ENCODE data around the gene THSD7A. TPM values are rescaled to one million over a fixed set of nuclear protein-coding genes. Genes with fewer than 3 reads are reported as not detected.

Gene THSD7A
- total and polyA plus RNA-seq, 2 of the 8 experiments (the other 6 are each of a cell fraction or from before 2014, with no cell fraction given) = 0.44 to 1.2 TPM

- Histone ChIP-seq H2AFZ (ENCODE audit: low read length) (no peak overlapping the region), H2BK15ac (ENCODE audit: low read length) (no peak overlapping the region), H3K79me2 (ENCODE audit: control insufficient read depth in 1 of 2, insufficient read depth in 2 of 2, low read length in 2 of 2) (no peaks in the 10 kb centered on the region), H2BK12ac (ENCODE audit: low read depth, low read length) (no peak overlapping the region), H3K9ac (replicated peaks in 1 of 4; ENCODE audit: extremely low read depth in 1 of 4, low read depth in 3 of 4, low read length in 3 of 4) (no peak overlapping the region), H4K91ac (replicated peaks; ENCODE audit: insufficient read length, low read length) (no peak overlapping the region), H3K4me3 (ENCODE audit: extremely low read depth in 1 of 4, insufficient read depth in 2 of 4, low read depth in 3 of 4, low read length in 4 of 4) (no peak overlapping the region), H3K27me3 (replicated peaks in 1 of 4; ENCODE audit: control insufficient read depth in 3 of 4, extremely low read depth in 1 of 4, insufficient read depth in 3 of 4, low read length in 3 of 4) (no peaks in the 10 kb centered on the region), H3K23ac (ENCODE audit: insufficient read length) (no peak overlapping the region), H3K4me1 (replicated peaks in 1 of 4; ENCODE audit: control insufficient read depth in 3 of 4, insufficient read depth in 4 of 4, low read length in 3 of 4) (peaks cover 0 to 3% (median 0%) of the 10 kb centered on the region in 4 experiments; a peak in 1 of 7 replicates), H4K20me1 (replicated peaks in 1 of 2; ENCODE audit: control insufficient read depth in 1 of 2, insufficient read depth in 2 of 2, low read length in 2 of 2) (no peaks in the 10 kb centered on the region), H3K4me2 (ENCODE audit: insufficient read depth in 1 of 2, low read depth in 2 of 2, low read length in 2 of 2) (no peak overlapping the region), H2AK5ac (ENCODE audit: low read depth, low read length) (no peak overlapping the region), H2BK5ac (ENCODE audit: low read depth, low read length) (no peak overlapping the region), H3K27ac (ENCODE audit: low read depth, low read length) (no peak overlapping the region), H3K9me3 (ENCODE audit: insufficient read depth in 2 of 2, low read depth in 1 of 2, low read length in 1 of 2) (no peaks in the 10 kb centered on the region), H3K56ac (replicated peaks; ENCODE audit: insufficient read length, low read depth, low read length) (no peak overlapping the region), H3K18ac (ENCODE audit: extremely low read depth, low read length) (no peak overlapping the region), H3K4ac (replicated peaks; ENCODE audit: insufficient read length, low read depth, low read length) (no peak overlapping the region), H4K5ac (ENCODE audit: insufficient read length, low read depth, low read length) (no peak overlapping the region), H2BK120ac (replicated peaks; ENCODE audit: low read depth, low read length) (no peak overlapping the region), H3K36me3 (ENCODE audit: control insufficient read depth in 2 of 4, insufficient read depth in 4 of 4, low read length in 3 of 4) (no peaks in the 10 kb centered on the region), H2BK20ac (ENCODE audit: low read length) (no peak overlapping the region), H3K14ac (ENCODE audit: insufficient read length) (no peak overlapping the region), H4K8ac (ENCODE audit: extremely low read depth, insufficient read depth, low read length) (no peak overlapping the region), H3K23me2 (ENCODE audit: low read depth, low read length) (no peaks in the 10 kb centered on the region), H3K79me1 (ENCODE audit: low read depth, low read length) (no peaks in the 10 kb centered on the region)
- TF ChIP-seq BACH1 (IDR thresholded peaks at IDR 0.05; ENCODE audit: low read length) (no peak), CBX8 (IDR thresholded peaks at IDR 0.05; ENCODE audit: borderline replicate concordance, low read depth, low read length) (no peak)
- DNase-seq (ENCODE audit: low read depth in 1 of 2, low spot score in 2 of 2) (no peak), FAIRE-seq (no peak)
- CTCF ChIA-PET (ENCODE audit: partially characterized antibody) = no interaction called here
- WGBS, 2 experiments (ENCODE audit: extremely low coverage in 1 of 2, insufficient coverage in 1 of 2, insufficient read length in 1 of 2, insufficient replicate concordance in 2 of 2, low coverage in 1 of 2, low lambda C conversion rate in 2 of 2, missing lambda C conversion rate in 1 of 2) = 86% methylated on average over 2 of the region's 2 CpGs; no CpG with 5 or more reads in 1 of the 2 experiments
- POLR2A ChIA-PET (ENCODE audit: partially characterized antibody) = no interaction called here
Measured at GRCh38 chr7:11807000-11807399, 25.0 kb downstream of the THSD7A start.

Measured in H1 (cell line).